ENCODE results near the gene PPFIA1. TPM values are rescaled to one million over a fixed set of nuclear protein-coding genes. Genes with fewer than 3 reads are reported as not detected.
"Not testable (repeated sequence)": the region's sequence is repeated elsewhere in the genome, so short reads cannot be mapped to it uniquely, and the experiment has no call there.

The PPFIA1 gene
- total RNA-seq, 2 donors from 2014 or later = 105 to 118 TPM

DNA sequence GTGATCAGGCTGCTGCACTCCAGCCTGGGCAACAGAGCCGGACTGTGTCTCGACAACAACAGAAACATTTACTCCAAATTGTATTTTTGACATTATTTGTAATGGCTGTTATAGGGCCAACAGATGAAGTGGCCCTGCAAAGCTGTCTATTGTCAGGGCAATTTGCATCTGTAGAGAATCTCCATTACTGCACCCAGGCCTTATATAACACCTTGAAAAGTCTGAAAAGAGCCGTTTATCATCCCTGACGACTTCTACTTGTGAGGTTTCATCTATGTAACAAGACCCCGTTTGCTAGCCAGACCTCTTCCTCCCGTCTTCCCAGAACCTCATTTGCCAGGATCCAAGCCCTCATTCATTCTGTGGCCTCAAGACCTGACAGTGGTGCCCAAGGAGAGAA is 118.7 kb downstream of the PPFIA1 start:
- Mint-ChIP-seq H3K36me3 (ENCODE audit: low read depth) (peaks cover 38% of the 10 kb centered on the region), H3K9me3 (no peaks in the 10 kb centered on the region), H3K27ac (peak overlapping the region; percentile 9), H3K27me3 (ENCODE audit: insufficient read depth) (no peaks in the 10 kb centered on the region), H3K4me3 (no peak overlapping the region), H3K4me1 (peaks cover 9% of the 10 kb centered on the region)
- Histone ChIP-seq H3K36me3 (ENCODE audit: control insufficient read depth, insufficient read depth, low read length) (peaks cover 30% of the 10 kb centered on the region), H3K4me3 (ENCODE audit: low read length) (no peak overlapping the region), H3K4me1 (ENCODE audit: control insufficient read depth, insufficient read depth, low read length) (no peaks in the 10 kb centered on the region), H3K27ac (ENCODE audit: low read depth, low read length) (no peak overlapping the region), H3K9ac (ENCODE audit: extremely low read depth, low read length, poor library complexity, severe bottlenecking) (no peak overlapping the region), H3K27me3 (ENCODE audit: control insufficient read depth, insufficient read depth, low read length, poor library complexity, severe bottlenecking) (no peaks in the 10 kb centered on the region), H3K9me3 (ENCODE audit: control insufficient read depth, low read length) (no peaks in the 10 kb centered on the region)
- DNase-seq = no peak
- TF ChIP-seq, protein P1, sequence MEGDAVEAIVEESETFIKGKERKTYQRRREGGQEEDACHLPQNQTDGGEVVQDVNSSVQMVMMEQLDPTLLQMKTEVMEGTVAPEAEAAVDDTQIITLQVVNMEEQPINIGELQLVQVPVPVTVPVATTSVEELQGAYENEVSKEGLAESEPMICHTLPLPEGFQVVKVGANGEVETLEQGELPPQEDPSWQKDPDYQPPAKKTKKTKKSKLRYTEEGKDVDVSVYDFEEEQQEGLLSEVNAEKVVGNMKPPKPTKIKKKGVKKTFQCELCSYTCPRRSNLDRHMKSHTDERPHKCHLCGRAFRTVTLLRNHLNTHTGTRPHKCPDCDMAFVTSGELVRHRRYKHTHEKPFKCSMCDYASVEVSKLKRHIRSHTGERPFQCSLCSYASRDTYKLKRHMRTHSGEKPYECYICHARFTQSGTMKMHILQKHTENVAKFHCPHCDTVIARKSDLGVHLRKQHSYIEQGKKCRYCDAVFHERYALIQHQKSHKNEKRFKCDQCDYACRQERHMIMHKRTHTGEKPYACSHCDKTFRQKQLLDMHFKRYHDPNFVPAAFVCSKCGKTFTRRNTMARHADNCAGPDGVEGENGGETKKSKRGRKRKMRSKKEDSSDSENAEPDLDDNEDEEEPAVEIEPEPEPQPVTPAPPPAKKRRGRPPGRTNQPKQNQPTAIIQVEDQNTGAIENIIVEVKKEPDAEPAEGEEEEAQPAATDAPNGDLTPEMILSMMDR (conservative IDR thresholded peaks at IDR 0.05) = no peak
- WGBS, 2 experiments (ENCODE audit: insufficient coverage in 1 of 2, insufficient read length in 1 of 2) = 76 to 78% methylated on average over 4 to 5 of the region's 6 CpGs

DNA sequence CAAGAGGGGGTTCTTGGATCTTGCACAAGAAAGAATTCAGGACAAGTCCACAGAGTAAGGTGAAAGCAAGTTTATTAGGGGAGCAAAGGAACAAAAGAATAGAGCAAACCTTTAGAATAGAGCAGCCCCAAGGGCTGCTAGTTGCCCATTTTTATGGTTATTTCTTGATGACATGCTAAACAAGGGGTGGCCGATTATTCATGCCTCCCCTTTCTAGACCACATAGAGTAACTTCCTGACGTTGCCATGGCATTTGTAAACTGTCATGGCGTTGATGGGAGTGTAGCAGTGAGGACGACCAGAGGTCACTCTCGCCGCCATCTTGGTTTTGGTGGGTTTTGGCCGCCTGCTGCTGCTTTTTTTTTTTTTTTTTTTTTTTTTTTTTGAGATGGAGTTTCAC is 120.4 kb downstream of the PPFIA1 start:
- WGBS, 2 experiments (ENCODE audit: insufficient coverage in 1 of 2, insufficient read length in 1 of 2) = 93 to 98% methylated on average over 7 of the region's 7 CpGs
- H3K9me3 Mint-ChIP-seq; H3K27ac ChIP-seq (ENCODE audit: low read depth, low read length); H3K4me1 ChIP-seq (ENCODE audit: control insufficient read depth, insufficient read depth, low read length); H3K27me3 ChIP-seq (ENCODE audit: control insufficient read depth, insufficient read depth, low read length, poor library complexity, severe bottlenecking); H3K9me3 ChIP-seq (ENCODE audit: control insufficient read depth, low read length); H3K4me1 Mint-ChIP-seq; H3K9ac ChIP-seq (ENCODE audit: extremely low read depth, low read length, poor library complexity, severe bottlenecking); H3K27me3 Mint-ChIP-seq (ENCODE audit: insufficient read depth); DNase-seq; H3K4me3 Mint-ChIP-seq; H3K4me3 ChIP-seq (ENCODE audit: low read length); H3K27ac Mint-ChIP-seq: not testable (repeated sequence)
- peaks cover 23% of the 10 kb centered on the region for H3K36me3 ChIP-seq (ENCODE audit: control insufficient read depth, insufficient read depth, low read length)
- peaks cover 30% of the 10 kb centered on the region for H3K36me3 Mint-ChIP-seq (ENCODE audit: low read depth)

DNA sequence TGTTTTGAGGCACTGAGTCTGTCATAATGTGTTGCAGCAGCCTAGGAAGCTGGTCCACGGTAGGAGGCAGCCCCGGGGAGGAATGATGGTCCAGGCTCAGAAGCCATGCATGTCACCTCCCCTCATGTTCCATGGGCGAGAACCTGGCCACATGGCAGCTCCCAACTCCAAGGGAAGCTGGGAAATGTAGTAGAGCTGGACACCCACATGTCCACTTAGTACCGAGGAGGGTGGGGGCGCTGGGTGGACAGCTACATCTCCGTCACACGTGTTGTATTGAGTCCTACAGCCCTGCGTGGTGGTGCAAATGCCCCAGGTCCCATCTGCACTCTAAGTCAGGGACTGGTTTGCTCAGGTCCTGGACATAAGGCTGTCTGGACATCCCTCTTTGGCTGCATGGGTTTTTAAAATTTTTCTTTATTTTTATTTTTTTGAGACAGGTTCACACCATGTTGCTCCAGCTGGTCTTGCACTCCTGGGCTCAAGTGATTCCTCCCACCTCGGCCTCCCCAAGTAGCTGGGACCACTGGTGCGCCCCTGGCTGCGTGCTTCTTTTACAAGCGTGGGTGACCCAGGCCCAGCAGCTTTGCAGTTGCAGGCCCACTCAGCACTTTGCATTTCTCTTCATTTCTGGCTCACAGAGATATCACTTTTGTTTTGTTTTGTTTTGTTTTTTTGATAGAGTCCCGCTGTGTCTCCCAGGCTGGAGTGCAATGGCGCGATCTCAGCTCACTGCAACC is 123.9 kb downstream of the PPFIA1 start:
- TF ChIP-seq, protein P1 (conservative IDR thresholded peaks at IDR 0.05) = no peak
- no peak overlapping the region for H3K4me3 ChIP-seq (ENCODE audit: low read length)
- H3K4me1 ChIP-seq (ENCODE audit: control insufficient read depth, insufficient read depth, low read length) = no peaks in the 10 kb centered on the region
- H3K27me3 ChIP-seq (ENCODE audit: control insufficient read depth, insufficient read depth, low read length, poor library complexity, severe bottlenecking) = no peaks in the 10 kb centered on the region
- no peak overlapping the region for H3K9ac ChIP-seq (ENCODE audit: extremely low read depth, low read length, poor library complexity, severe bottlenecking)
- Mint-ChIP-seq H3K36me3 (ENCODE audit: low read depth) (peaks cover 20% of the 10 kb centered on the region), H3K4me3 (no peak overlapping the region), H3K27ac (no peak overlapping the region), H3K4me1 (peaks cover 15% of the 10 kb centered on the region), H3K9me3 (no peaks in the 10 kb centered on the region), H3K27me3 (ENCODE audit: insufficient read depth) (no peaks in the 10 kb centered on the region)
- H3K27ac ChIP-seq (ENCODE audit: low read depth, low read length) = no peak overlapping the region
- H3K9me3 ChIP-seq (ENCODE audit: control insufficient read depth, low read length) = no peaks in the 10 kb centered on the region
- DNase-seq = no peak
- peaks cover 19% of the 10 kb centered on the region for H3K36me3 ChIP-seq (ENCODE audit: control insufficient read depth, insufficient read depth, low read length)
- WGBS, 2 experiments (ENCODE audit: insufficient coverage in 1 of 2, insufficient read length in 1 of 2) = 97 to 98% methylated on average over 13 to 15 of the region's 15 CpGs
